Body of pancreas (tissue), 4 donors: ENCODE data around the gene RABGEF1.
"Not testable (repeated sequence)": the region's sequence is repeated elsewhere in the genome, so short reads cannot be mapped to it uniquely, and the experiment has no call there.

Experiments
- POLR2A ChIP-seq, 3 donors: fragments of 450-650 bp; IDR thresholded peaks; one replicate each; pipeline ENCODE4 v1.6.1; 2016; ENCODE audit warnings: antibody characterized with exemption in 3 of 3, mild to moderate bottlenecking in 2 of 3
- TF ChIP-seq, protein P1 (sequence below), 7 experiments: fragments of 450-650 bp in 4 of 7; fragments of 200-600 bp in 3 of 7; sonication (generic) in 3 of 7; IDR thresholded peaks; one replicate each; pipeline ENCODE4 v1.5.1; 2016 to 2019; ENCODE audit warnings: antibody characterized with exemption in 7 of 7

DNA sequence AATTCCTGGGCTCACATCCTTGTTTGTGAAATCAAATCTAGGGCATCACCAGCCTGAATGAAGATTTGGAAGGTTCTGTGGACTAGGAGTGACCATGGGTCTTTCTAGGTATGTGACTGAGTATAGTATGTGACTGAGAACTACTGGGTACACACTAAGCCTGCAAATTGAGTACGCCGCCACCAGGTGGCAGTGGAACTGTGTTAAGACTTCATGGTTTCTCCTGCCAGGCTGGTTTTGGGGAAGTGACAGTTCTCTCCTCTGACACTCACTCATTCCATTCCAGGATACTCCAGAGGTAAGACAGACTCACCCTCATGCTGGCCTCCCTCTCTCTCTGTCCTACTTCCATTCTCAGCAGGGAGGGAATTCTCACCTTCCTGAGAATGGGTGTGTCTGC lies 85.0 kb downstream of the RABGEF1 start:
- TF ChIP-seq, protein P1, sequence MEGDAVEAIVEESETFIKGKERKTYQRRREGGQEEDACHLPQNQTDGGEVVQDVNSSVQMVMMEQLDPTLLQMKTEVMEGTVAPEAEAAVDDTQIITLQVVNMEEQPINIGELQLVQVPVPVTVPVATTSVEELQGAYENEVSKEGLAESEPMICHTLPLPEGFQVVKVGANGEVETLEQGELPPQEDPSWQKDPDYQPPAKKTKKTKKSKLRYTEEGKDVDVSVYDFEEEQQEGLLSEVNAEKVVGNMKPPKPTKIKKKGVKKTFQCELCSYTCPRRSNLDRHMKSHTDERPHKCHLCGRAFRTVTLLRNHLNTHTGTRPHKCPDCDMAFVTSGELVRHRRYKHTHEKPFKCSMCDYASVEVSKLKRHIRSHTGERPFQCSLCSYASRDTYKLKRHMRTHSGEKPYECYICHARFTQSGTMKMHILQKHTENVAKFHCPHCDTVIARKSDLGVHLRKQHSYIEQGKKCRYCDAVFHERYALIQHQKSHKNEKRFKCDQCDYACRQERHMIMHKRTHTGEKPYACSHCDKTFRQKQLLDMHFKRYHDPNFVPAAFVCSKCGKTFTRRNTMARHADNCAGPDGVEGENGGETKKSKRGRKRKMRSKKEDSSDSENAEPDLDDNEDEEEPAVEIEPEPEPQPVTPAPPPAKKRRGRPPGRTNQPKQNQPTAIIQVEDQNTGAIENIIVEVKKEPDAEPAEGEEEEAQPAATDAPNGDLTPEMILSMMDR (IDR thresholded peaks at IDR 0.05) = peak in 1 of 7 experiments; percentile 18
- not testable (repeated sequence) for TF ChIP-seq POLR2A (IDR thresholded peaks at IDR 0.05)
